ENCODE measurements around the gene STAT3. TPM values are rescaled to one million over a fixed set of nuclear protein-coding genes. Genes with fewer than 3 reads are reported as not detected.

Gene STAT3
- total and polyA plus RNA-seq, 2 donors from 2014 or later = 55.6 to 327 TPM

DNA sequence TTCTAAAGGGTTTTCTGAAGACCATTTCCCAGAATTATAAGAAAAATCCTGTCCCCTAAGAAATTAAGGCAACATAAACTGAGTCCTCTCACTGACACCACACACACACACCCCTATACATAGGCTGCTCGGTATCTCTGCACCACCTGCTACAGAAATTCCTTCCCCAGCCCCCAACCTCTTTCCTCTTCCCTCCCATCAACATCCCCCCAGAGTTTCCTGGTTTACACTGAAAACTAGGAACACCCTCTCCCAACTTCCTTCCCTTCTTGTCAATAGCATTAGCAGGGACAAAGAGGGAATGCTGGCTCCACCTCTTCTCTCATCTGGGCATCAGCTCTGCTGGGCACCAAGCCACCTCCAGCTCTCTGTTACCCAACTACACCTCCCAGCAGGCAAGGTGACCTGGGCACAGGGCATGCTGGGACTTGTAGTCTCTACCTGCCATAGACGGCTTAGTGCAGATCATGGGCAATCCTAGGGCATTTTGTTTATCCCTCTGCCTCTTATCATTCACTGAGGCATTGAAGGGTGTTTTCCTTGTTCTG lies 19.1 kb upstream of the STAT3 start:
- H3K9me3 ChIP-seq (ENCODE audit: control insufficient read depth in 2 of 3, insufficient read depth in 1 of 3, low read length in 3 of 3) = no peaks in the 10 kb centered on the region
- peak; percentile 37 for FAIRE-seq
- peak; percentile 53 to 93 (median 69) for DNase-seq
- H3K4me1 ChIP-seq (ENCODE audit: control insufficient read depth in 2 of 3, insufficient read depth in 2 of 3, low read depth in 1 of 3, low read length in 3 of 3) = peaks cover 0 to 20% (median 0%) of the 10 kb centered on the region in 3 donors
- intact Hi-C loops (cut with DNase I) = loop anchor here (5.0 kb wide), 1 partner anchor 90 kb away; no protein-coding TSS in a partner anchor
- no peak overlapping the region for H3K9ac ChIP-seq (ENCODE audit: low read length in 3 of 3)
- peaks cover 0 to 2% (median 0%) of the 10 kb centered on the region in 3 donors for H3K36me3 ChIP-seq (ENCODE audit: control insufficient read depth in 2 of 3, insufficient read depth in 3 of 3, low read length in 3 of 3)
- peak overlapping the region; percentile 14 to 56 for H3K27ac ChIP-seq (ENCODE audit: low read depth in 2 of 2, low read length in 2 of 2)
- TF ChIP-seq, protein P1, sequence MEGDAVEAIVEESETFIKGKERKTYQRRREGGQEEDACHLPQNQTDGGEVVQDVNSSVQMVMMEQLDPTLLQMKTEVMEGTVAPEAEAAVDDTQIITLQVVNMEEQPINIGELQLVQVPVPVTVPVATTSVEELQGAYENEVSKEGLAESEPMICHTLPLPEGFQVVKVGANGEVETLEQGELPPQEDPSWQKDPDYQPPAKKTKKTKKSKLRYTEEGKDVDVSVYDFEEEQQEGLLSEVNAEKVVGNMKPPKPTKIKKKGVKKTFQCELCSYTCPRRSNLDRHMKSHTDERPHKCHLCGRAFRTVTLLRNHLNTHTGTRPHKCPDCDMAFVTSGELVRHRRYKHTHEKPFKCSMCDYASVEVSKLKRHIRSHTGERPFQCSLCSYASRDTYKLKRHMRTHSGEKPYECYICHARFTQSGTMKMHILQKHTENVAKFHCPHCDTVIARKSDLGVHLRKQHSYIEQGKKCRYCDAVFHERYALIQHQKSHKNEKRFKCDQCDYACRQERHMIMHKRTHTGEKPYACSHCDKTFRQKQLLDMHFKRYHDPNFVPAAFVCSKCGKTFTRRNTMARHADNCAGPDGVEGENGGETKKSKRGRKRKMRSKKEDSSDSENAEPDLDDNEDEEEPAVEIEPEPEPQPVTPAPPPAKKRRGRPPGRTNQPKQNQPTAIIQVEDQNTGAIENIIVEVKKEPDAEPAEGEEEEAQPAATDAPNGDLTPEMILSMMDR (IDR thresholded peaks at IDR 0.05; ENCODE audit: borderline replicate concordance, extremely low read depth, insufficient read depth) = no peak
- H3K27me3 ChIP-seq (ENCODE audit: control insufficient read depth, insufficient read depth, low read length) = no peaks in the 10 kb centered on the region
- H3K4me3 ChIP-seq (ENCODE audit: low read length in 3 of 3) = no peak overlapping the region

DNA sequence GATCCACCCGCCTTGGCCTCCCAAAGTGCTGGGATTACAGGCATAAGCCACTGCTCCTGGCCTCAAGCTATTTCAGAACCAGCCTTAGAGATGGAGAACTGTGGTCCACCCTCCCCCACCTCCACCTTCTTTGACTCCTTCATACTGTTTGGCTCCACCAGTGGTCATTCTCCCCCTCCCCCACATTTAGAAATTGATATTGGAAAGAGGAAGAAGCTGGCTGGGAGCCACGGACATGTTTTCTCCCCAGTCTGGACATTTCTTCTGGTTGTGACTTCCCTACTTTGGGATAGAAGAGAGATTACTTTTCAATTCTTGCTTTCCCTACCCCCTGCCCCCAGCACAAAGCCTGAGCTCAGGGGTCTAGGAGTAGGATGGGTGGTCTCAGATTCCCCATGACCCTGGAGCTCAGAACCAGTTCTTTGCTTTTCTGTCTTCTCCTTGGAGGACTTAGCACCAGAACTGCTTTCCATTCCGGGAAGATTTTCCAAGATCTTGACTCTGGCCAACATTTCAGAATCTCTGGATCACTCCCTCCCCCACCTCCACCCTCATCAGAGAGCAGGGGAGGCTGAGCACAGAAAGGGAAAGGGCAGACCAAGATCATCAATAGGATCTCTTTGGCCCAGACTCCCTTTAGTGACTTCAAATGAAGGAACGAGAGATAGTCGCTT lies 18.5 kb upstream of the STAT3 start:
- H3K9ac ChIP-seq (ENCODE audit: low read length in 3 of 3) = no peak overlapping the region
- H3K27me3 ChIP-seq (ENCODE audit: control insufficient read depth, insufficient read depth, low read length) = no peaks in the 10 kb centered on the region
- FAIRE-seq (no peak), DNase-seq (no peak)
- TF ChIP-seq, protein P1 (IDR thresholded peaks at IDR 0.05; ENCODE audit: borderline replicate concordance, extremely low read depth, insufficient read depth) = no peak
- H3K4me1 ChIP-seq (ENCODE audit: control insufficient read depth in 2 of 3, insufficient read depth in 2 of 3, low read depth in 1 of 3, low read length in 3 of 3) = peaks cover 0 to 20% (median 0%) of the 10 kb centered on the region in 3 donors
- no peak overlapping the region for H3K4me3 ChIP-seq (ENCODE audit: low read length in 3 of 3)
- H3K9me3 ChIP-seq (ENCODE audit: control insufficient read depth in 2 of 3, insufficient read depth in 1 of 3, low read length in 3 of 3) = no peaks in the 10 kb centered on the region
- peaks cover 0 to 2% (median 0%) of the 10 kb centered on the region in 3 donors for H3K36me3 ChIP-seq (ENCODE audit: control insufficient read depth in 2 of 3, insufficient read depth in 3 of 3, low read length in 3 of 3)
- H3K27ac ChIP-seq (ENCODE audit: low read depth in 2 of 2, low read length in 2 of 2) = peak overlapping the region; percentile 14 to 56
- intact Hi-C loops (cut with DNase I) = loop anchor here (5.0 kb wide), 1 partner anchor 89 kb away; no protein-coding TSS in a partner anchor

DNA sequence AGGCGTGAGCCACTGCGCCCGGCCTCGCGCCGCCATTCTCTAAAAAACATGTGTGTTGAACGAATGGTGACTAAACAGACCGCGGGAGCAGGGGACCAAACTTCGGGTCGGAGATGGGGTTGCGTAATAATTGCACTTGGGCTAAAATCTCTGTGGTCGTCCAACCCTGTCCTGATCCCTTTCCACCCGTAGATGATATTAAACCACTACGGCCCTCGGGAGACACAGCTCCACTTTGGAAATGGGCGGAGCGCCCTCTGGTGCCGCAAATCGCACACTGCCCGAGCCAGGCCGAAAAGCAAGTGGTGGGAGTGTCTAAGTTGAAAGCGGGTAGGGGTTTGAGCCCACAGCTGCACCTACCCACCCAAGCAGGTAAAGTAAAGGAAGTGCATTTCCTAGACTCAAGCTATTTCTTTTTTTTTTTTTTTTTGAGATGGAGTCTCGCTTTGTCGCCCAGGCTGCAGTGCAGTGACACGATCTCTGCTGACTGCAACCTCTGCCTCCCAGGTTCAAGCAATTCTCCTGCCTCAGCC lies 17.8 kb upstream of the STAT3 start:
- peaks cover 0 to 15% (median 0%) of the 10 kb centered on the region in 3 donors for H3K4me1 ChIP-seq (ENCODE audit: control insufficient read depth in 2 of 3, insufficient read depth in 2 of 3, low read depth in 1 of 3, low read length in 3 of 3)
- peaks cover 0 to 2% (median 0%) of the 10 kb centered on the region in 3 donors for H3K36me3 ChIP-seq (ENCODE audit: control insufficient read depth in 2 of 3, insufficient read depth in 3 of 3, low read length in 3 of 3)
- intact Hi-C loops (cut with DNase I) = loop anchor here (5.0 kb wide), 1 partner anchor 89 kb away; no protein-coding TSS in a partner anchor
- H3K9ac ChIP-seq (ENCODE audit: low read length in 3 of 3) = no peak overlapping the region
- H3K9me3 ChIP-seq (ENCODE audit: control insufficient read depth in 2 of 3, insufficient read depth in 1 of 3, low read length in 3 of 3) = no peaks in the 10 kb centered on the region
- TF ChIP-seq, protein P1 (IDR thresholded peaks at IDR 0.05; ENCODE audit: borderline replicate concordance, extremely low read depth, insufficient read depth) = peak; percentile 95
- no peak for FAIRE-seq
- peak; percentile 81 to 91 (median 86) for DNase-seq
- no peak overlapping the region for H3K4me3 ChIP-seq (ENCODE audit: low read length in 3 of 3)
- H3K27me3 ChIP-seq (ENCODE audit: control insufficient read depth, insufficient read depth, low read length) = no peaks in the 10 kb centered on the region
- no peak overlapping the region for H3K27ac ChIP-seq (ENCODE audit: low read depth in 2 of 2, low read length in 2 of 2)

Data from kidney (tissue), 14 donors.